Vagina (tissue), 2 donors: Measurements from ENCODE around the gene GRAMD4.

ENCODE experiments used
- CTCF ChIP-seq, 3 experiments: fragments of 450-650 bp in 2 of 3; fragments of 200-600 bp in 1 of 3; sonication (generic) in 1 of 3; IDR thresholded peaks; one replicate each; pipeline ENCODE4 v1.5.1; 2017 to 2019; ENCODE audit warnings: antibody characterized with exemption in 3 of 3, mild to moderate bottlenecking in 2 of 3, moderate library complexity in 2 of 3
- POLR2A ChIP-seq, 2 donors: fragments of 450-650 bp; IDR thresholded peaks; one replicate each; pipeline ENCODE4 v1.6.1; 2017; ENCODE audit warnings: antibody characterized with exemption in 2 of 2, mild to moderate bottlenecking in 2 of 2, moderate library complexity in 2 of 2

- no peak for TF ChIP-seq CTCF (IDR thresholded peaks at IDR 0.05)
- TF ChIP-seq POLR2A (IDR thresholded peaks at IDR 0.05): no peak
These were observed 43.4 kb upstream of the GRAMD4 start for GRCh38 chr22:46576556-46577367.
